DMS 273 (cell line): ENCODE measurements around the gene ZNF423.
"Not testable (repeated sequence)": the region's sequence is repeated elsewhere in the genome, so short reads cannot be mapped to it uniquely, and the experiment has no call there.

Source experiments
- DNase-seq: peaks from one replicate; lab custom pipeline; 2025; ENCODE audit not compliant: unreplicated experiment; lab: John Stamatoyannopoulos, UW

ZNF423 gene

DNA sequence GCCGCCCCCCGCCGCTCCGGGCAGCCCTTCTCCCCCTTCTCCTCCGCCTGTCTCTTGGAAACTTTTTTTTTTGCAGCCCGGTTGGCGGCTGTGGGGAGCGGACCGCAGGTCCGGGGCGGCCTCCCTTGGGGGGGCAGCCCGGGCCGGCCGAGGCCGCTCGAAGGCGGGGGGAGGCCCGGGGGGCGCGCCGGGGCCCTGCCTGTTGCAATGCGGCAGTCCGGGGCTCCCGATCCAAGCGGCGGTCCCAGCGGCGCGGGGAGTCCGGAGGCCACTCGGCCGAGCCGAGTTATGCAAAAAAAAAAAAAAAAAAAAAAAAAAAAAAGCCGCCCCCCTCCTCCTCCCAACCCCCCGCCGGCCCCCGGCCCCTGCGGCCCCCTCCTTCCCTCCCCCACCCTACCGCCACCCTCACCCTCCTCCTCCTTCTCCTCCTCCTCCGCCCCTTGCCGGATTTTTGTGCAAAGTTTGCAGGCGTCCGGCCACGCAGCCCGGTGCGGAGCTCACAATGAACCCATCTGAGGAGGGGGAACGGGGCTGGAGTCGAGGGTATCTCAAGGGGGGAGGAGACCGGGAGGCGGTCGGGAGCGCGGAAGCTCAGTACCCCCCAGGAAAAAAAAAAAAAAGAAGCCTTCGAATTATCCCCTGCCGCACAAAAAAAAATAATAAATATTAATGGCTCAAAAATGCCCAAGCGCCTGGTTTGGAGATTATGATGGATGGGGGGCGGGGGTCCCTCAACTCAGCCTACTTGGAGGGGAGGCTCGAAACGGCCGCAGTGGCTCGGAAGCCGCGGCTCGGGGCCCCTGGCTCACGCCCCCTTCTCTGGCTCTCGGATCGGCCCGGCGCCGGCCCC is at the start of gene ZNF423:
Gene ZNF423, minus strand, starts transcription at position 291 of the 850 bp plus-strand sequence. CDS start 338 bp downstream, outside the sequence.
- DNase-seq: peak; percentile 76

GRCh38 chr16:49904348-49905062 is 48.6 kb upstream of the ZNF423 start:
- DNase-seq: no peak

- no peak for DNase-seq
Measured at GRCh38 chr16:49902908-49903307, 47.0 kb upstream of the ZNF423 start.

DNA sequence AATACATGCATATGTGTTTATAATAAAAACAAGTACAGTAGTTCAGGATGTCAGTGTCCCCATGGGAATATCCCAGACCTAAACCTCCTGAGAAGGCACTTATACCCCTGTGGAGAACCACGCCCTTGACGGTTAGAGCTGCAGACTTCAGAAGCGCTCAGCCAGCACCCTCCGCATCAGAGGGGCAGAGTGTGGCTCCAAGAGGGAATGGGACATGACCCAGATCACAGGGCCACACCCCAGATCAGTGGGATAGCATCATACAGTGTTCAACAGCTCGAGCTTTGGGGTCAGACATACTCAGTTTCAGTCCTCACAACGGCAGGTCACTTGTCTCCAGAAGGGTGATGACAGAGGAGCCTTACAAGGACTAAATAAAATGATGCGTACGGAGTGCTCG is 45.8 kb upstream of the ZNF423 start:
- DNase-seq: no peak

DNA sequence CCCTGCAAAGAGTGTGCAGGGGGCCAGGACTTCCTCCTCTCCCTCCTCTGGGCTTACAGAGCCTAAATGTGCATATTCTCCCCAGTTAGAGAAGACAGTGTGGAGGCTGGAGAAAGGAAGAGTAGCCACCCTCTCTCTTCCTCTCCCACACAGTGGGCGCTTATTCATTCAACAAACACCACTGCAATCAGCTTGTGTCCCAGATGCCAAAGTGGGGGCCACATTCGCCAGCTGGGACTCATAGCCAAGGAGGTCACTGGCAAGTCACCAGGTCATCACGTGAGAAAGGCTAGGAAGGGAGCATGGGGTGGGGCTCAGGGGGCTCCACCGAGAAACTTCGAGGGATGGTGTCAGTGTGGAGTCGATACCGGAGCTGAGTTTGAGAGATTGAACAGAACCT is 45.0 kb upstream of the ZNF423 start:
- DNase-seq: no peak

GRCh38 chr16:49899991-49900695 is 44.2 kb upstream of the ZNF423 start:
- DNase-seq: no peak

GRCh38 chr16:49896447-49896964 is 40.6 kb upstream of the ZNF423 start:
- no peak for DNase-seq

DNA sequence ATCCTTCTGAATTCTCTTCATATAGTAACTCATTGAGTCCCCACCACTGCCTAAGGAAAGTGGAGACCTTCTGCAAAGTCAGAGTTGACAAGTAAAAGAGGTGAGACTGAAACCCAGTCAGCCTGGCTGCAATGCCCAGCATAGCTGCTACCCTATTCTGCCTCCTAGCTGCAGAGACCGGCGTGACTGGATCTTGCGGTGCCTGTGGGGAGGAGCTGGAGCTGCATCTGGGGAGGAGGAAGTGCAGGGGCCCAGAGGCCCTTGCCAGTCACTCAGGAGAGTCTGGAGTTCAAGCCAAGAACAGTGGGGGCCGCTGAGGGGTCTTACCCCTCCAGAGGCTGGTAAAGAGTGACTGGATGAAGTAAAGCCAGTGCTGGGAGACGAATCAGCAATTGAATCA is 35.0 kb upstream of the ZNF423 start:
- DNase-seq: peak; percentile 58

- DNase-seq: no peak
Measured at GRCh38 chr16:49889725-49890397, 33.9 kb upstream of the ZNF423 start.

GRCh38 chr16:49886554-49887094 is 30.7 kb upstream of the ZNF423 start:
- no peak for DNase-seq

DNA sequence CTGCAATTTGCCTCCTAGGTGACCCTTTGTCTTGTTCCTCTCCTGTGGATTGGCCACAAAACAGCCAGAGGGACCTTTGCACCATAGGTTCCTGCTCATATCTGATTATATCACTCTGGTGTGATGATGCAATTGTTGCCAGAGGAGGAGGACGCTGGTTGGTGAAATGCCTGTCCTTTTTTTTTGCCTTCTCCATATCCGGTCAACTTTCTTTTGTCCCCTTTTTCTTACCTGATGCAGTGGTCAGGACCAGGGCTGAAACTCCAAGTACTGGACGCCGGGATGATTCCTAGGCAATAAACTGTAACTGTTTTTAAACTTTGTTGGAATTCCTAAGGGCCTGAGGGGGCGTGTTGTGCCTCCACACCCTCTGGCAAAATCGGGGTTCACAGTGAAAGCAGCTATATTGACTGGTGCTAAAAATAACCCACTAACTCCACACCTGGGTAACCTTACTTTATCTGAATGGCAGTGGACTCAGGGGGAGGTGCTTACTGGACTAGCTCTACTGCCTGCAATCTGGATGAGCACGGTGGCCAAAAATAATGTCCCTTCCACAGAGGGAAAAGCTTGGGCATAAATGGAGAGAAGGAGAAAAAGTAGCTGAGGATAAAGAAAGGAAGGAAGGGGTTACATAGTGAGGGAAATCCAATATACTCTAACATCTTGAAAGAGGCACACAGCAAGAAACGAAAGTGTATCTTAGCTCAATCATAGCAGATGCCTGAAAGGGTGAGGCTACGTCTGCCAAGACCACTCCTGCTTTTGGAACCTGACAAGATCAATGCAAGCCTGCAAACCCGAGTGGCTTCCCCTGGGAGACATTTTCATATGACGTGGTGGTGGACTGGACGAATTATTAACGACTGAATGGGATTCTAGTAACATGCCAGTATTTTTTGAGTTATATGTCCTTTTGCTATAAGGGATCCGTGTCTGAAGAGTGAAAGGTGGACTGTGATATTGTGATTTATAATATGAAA is 28.4 kb upstream of the ZNF423 start:
- DNase-seq: peak; percentile 16

DNA sequence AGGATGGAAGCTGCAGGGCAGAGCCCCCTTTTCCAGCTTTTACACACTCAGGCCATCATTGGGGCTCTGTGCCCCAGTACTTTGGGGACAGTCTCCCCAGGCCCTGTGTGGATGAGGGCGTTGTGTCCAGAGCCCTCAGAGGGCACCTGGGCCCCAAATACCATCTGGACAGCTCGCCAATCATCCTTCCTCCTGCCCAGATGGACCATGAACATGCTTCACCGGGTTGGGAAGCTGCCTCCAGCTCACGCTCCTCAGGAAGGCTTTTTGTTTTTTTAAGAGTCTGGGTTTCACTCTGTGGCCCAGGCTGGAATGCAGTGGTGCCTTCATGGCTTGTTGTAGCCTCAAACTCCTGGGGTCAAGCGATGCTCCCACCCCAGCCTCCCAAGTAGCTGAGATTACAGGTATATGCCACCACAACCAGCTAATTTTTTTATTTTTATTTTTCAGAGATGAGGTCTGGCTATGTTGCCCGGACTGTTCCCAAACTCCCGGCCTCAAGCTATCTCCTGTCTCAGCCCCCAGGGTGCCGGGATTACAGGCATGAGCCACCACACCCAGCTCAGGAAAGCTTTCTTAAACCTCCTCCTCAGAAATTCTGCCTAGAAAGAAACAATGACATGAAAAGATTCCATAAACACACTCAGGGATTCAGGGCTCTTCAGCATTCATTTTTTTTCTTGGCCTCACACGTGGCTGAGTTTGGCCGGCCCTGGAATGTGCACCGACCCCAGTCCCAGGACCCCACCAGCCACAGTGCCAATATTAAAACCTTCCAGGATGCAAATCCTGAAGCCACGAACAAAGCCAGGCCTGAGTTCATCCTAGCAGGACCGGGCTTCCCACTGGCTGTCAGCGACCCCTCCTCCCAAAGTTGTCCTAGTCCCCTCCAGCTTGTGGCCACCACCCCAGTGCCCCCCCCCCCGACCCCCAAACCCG is 27.4 kb upstream of the ZNF423 start:
- no peak for DNase-seq

DNA sequence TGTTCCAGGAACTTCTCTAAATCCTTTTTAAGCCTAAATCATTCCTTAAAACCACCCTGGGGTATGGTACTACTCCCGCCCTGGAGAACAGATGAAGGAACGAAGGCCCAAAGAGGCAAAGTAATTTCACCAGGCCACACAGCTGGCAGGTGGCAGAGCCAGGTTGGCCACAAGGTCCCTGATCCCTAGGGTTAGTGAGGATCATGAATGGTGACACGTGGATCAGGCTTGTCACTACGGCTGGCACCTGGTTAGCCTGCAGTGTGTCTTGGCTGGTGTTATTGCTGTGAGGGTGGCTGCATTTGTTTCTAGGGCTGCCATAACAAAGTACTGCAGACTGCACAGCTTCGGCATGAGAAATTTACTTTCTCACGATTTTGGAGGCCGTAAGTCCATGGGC is 26.0 kb upstream of the ZNF423 start:
- DNase-seq: no peak

DNA sequence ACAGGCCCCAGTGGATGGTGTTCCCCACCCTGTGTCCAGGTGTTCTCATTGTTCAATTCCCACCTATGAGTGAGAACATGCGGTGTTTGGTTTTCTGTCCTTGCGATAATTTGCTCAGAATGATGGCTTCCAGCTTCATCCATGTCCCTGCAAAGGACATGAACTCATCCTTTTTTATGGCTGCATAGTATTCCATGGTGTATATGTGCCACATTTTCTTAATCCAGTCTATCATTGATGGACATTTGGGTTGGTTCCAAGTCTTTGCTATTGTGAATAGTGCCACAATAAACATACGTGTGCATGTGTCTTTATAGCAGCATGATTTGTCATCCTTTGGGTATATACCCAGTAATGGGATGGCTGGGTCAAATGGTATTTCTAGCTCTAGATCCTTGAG is 22.6 kb upstream of the ZNF423 start:
- DNase-seq: not testable (repeated sequence)

DNA sequence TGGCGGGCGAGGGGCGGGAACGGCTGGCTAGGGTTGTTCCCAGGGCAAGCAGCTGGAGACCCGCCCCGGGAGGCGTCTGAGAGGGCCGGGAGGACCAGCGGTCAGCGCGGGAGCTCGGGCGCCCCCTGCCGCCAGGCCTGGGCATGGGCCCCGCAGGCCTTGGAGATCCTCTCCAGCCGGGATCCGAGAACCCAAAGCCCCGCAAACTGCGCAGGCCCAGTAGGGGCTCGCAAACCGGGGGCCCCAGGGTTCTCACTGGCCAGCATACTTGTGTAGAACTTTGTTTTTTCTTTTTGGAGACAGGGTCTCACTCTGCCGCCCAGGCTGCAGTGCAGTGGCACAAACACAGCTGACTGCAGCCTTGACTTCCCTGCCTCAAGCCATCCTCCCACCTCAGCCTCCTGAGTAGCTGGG is 20.8 kb upstream of the ZNF423 start:
- peak; percentile 15 for DNase-seq

DNA sequence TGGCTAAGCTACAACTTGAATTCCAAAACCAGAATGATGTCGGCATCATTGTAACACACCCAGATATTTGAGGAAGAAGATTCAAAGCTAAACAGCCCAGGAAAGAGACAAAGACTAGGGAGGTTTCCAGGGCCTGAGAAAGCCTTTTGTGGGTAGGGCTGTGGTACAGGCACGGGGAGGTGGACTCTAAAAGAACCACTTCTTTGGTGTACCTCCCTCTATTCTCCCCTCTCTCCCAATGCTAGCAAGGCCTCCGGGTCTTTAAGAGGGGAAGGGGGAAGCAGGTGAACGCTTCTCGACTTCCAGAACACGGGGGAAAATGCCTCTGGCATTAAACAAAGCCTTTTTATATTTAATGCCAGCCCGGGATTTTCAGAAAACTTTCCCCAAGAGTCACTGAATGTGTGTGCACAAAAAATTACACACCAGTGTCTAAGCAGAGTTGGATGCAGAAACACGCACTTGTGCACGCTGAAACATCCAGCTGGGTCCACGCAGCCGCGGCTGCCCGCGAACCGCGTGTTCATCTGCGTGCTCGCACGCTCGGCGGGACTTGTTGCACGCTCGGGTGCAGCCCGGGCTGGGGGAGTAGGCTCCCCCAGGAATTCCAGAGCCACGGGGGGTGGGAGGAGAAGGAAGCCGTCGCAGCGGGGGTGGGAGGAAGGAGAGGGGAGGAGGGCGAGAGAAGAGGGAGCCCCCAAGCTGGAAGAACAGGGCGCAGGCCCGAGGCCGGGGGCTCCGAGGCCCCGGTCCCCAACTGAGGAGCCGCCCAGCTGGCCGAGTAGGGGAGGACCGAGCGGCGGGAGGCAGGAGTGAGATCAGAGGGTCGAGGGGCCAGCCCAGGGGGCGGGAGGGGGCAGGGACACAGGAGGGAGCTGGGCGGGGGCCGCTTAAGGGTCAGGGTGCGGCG is 20.1 kb upstream of the ZNF423 start:
- DNase-seq: no peak

GRCh38 chr16:49874613-49875237 is 18.8 kb upstream of the ZNF423 start:
- no peak for DNase-seq
